SK-N-SH treated with all-trans-retinoic acid at 6 μM for 48 hours (cell line): ENCODE measurements around the gene FIBCD1.

Experiments
- ATAC-seq: fragments of 200-7000 bp; cut with Tn5 transposase; 3 replicates; pipeline ENCODE4 v1.9.1; 2020; ENCODE audit warnings: mild to moderate bottlenecking, moderate library complexity
- ARNTL ChIP-seq: fragments of 450-650 bp; formaldehyde crosslinking; IDR thresholded peaks from 2 replicates; pipeline ENCODE4 v1.5.0; 2020; ENCODE audit warnings: low read depth, mild to moderate bottlenecking, moderate library complexity, borderline replicate concordance
- BACH2 ChIP-seq: fragments of 250-450 bp; sonication (Bioruptor Pico); IDR thresholded peaks from 2 replicates; pipeline ENCODE4 v1.9.0; 2021; ENCODE audit warnings: mild to moderate bottlenecking, borderline replicate concordance
- CREB5 ChIP-seq: fragments of 250-450 bp; sonication (Bioruptor Pico); IDR thresholded peaks from 2 replicates; pipeline ENCODE4 v1.5.1; 2020; ENCODE audit warnings: low read depth, mild to moderate bottlenecking, moderate library complexity
- CSDC2 ChIP-seq: fragments of 250-450 bp; sonication (Bioruptor Pico); IDR thresholded peaks from 2 replicates; pipeline ENCODE4 v1.5.0; 2020; ENCODE audit warnings: mild to moderate bottlenecking, moderate library complexity
- CSRNP3 ChIP-seq: fragments of 250-450 bp; sonication (Bioruptor Pico); IDR thresholded peaks from 2 replicates; pipeline ENCODE4 v1.5.1; 2021; ENCODE audit warnings: mild to moderate bottlenecking, moderate library complexity
- ESRRG ChIP-seq: fragments of 250-450 bp; sonication (Bioruptor Pico); IDR thresholded peaks from 2 replicates; pipeline ENCODE4 v1.6.1; 2021; ENCODE audit warnings: mild to moderate bottlenecking
- GLIS3 ChIP-seq: fragments of 250-450 bp; sonication (Bioruptor Pico); IDR thresholded peaks from 2 replicates; pipeline ENCODE4 v1.5.0; 2020; ENCODE audit warnings: mild to moderate bottlenecking, moderate library complexity
- ISL1 ChIP-seq: fragments of 250-450 bp; sonication (Bioruptor Pico); IDR thresholded peaks from 2 replicates; pipeline ENCODE4 v2.1.2; 2022; ENCODE audit warnings: mild to moderate bottlenecking, moderate library complexity
- OSR1 ChIP-seq: fragments of 250-450 bp; sonication (Bioruptor Pico); IDR thresholded peaks from 2 replicates; pipeline ENCODE4 v1.8.0; 2022; ENCODE audit warnings: moderate library complexity, mild to moderate bottlenecking, inconsistent platforms
- PATZ1 ChIP-seq: fragments of 250-450 bp; sonication (Bioruptor Pico); IDR thresholded peaks from 2 replicates; pipeline ENCODE4 v1.8.0; 2020; ENCODE audit warnings: mild to moderate bottlenecking, moderate library complexity, borderline replicate concordance
- PPARA ChIP-seq: fragments of 250-450 bp; sonication (Bioruptor Pico); IDR thresholded peaks from 2 replicates; pipeline ENCODE4 v1.5.0; 2020; ENCODE audit warnings: mild to moderate bottlenecking, borderline replicate concordance
- RARB ChIP-seq: fragments of 250-450 bp; sonication (Bioruptor Pico); IDR thresholded peaks from 2 replicates; pipeline ENCODE4 v1.8.0; 2021; ENCODE audit warnings: mild to moderate bottlenecking, moderate library complexity
- SNAI2 ChIP-seq: fragments of 250-450 bp; sonication (Bioruptor Pico); IDR thresholded peaks from 2 replicates; pipeline ENCODE4 v1.5.0; 2020; ENCODE audit warnings: mild to moderate bottlenecking, moderate library complexity
- TCF4 ChIP-seq: fragments of 250-450 bp; sonication (Bioruptor Pico); IDR thresholded peaks from 2 replicates; pipeline ENCODE4 v1.8.0; 2021; ENCODE audit warnings: mild to moderate bottlenecking, moderate library complexity, borderline replicate concordance
- TOX ChIP-seq: fragments of 250-450 bp; sonication (Bioruptor Pico); IDR thresholded peaks from 2 replicates; pipeline ENCODE4 v1.8.0; 2021; ENCODE audit warnings: mild to moderate bottlenecking, moderate library complexity, borderline replicate concordance
- TSHZ2 ChIP-seq: fragments of 250-450 bp; sonication (Bioruptor Pico); IDR thresholded peaks from 2 replicates; pipeline ENCODE4 v1.5.0; 2020; ENCODE audit warnings: mild to moderate bottlenecking, moderate library complexity
- ZC3H10 ChIP-seq: fragments of 250-450 bp; sonication (Bioruptor Pico); IDR thresholded peaks from 2 replicates; pipeline ENCODE4 v1.5.1; 2021; ENCODE audit warnings: mild to moderate bottlenecking, moderate library complexity
- ZFP3 ChIP-seq: fragments of 250-450 bp; sonication (Bioruptor Pico); IDR thresholded peaks from 2 replicates; pipeline ENCODE4 v1.5.0; 2020; ENCODE audit warnings: mild to moderate bottlenecking, moderate library complexity
- ZFP30 ChIP-seq: fragments of 450-650 bp; formaldehyde crosslinking; IDR thresholded peaks from 2 replicates; pipeline ENCODE4 v1.5.0; 2022; ENCODE audit warnings: mild to moderate bottlenecking, moderate library complexity
- ZNF565 ChIP-seq: fragments of 450-650 bp; formaldehyde crosslinking; conservative IDR thresholded peaks from 2 replicates; pipeline ENCODE4 v1.5.0; 2020; ENCODE audit warnings: low read depth, mild to moderate bottlenecking, moderate library complexity
- ZNF70 ChIP-seq: fragments of 450-650 bp; formaldehyde crosslinking; IDR thresholded peaks from 2 replicates; pipeline ENCODE4 v1.5.0; 2020; ENCODE audit warnings: mild to moderate bottlenecking, moderate library complexity
- ZNF8 ChIP-seq: fragments of 450-650 bp; formaldehyde crosslinking; IDR thresholded peaks from 2 replicates; pipeline ENCODE4 v1.5.0; 2020; ENCODE audit warnings: mild to moderate bottlenecking, moderate library complexity

The FIBCD1 gene

GRCh38 chr9:130938652-130939404, at the start of gene FIBCD1:
Gene FIBCD1, minus strand, starts transcription at chr9:130939247. Its CDS starts 640 bp downstream, at chr9:130938607.
- no peak for TF ChIP-seq PPARA (CRISPR knock-in tag)
- no peak for TF ChIP-seq CSDC2
- TF ChIP-seq ISL1 (CRISPR knock-in tag) = no peak
- TF ChIP-seq CREB5 = no peak
- peak; percentile 20; the same call in 2 of the 3 replicates for ATAC-seq

- TF ChIP-seq ISL1 (CRISPR knock-in tag) (no peak), CSDC2 (no peak), ZC3H10 (CRISPR knock-in tag) (no peak), TOX (CRISPR knock-in tag) (no peak), ZNF70 (CRISPR knock-in tag) (no peak), SNAI2 (CRISPR knock-in tag) (no peak), ARNTL (CRISPR knock-in tag) (no peak), PPARA (CRISPR knock-in tag) (no peak), RARB (CRISPR knock-in tag) (no peak), GLIS3 (no peak), ZNF8 (no peak), BACH2 (CRISPR knock-in tag) (no peak)
- ATAC-seq = no peak
Observed at GRCh38 chr9:130988400-130988747, 49.3 kb upstream of the FIBCD1 start.

- TF ChIP-seq OSR1 (CRISPR knock-in tag) (no peak), ARNTL (CRISPR knock-in tag) (no peak), TCF4 (no peak), PATZ1 (CRISPR knock-in tag) (no peak), GLIS3 (no peak), CSDC2 (no peak), CSRNP3 (CRISPR knock-in tag) (no peak), SNAI2 (CRISPR knock-in tag) (no peak), TSHZ2 (CRISPR knock-in tag) (no peak), TOX (CRISPR knock-in tag) (no peak)
- ATAC-seq = no peak
Observed at GRCh38 chr9:130987738-130988399, 48.8 kb upstream of the FIBCD1 start.

GRCh38 chr9:130987054-130987453, 48.0 kb upstream of the FIBCD1 start:
- ATAC-seq = no peak
- no peak for TF ChIP-seq CSRNP3 (CRISPR knock-in tag)
- TF ChIP-seq ZNF565 (CRISPR knock-in tag) = no peak
- TF ChIP-seq GLIS3 = no peak
- TF ChIP-seq BACH2 (CRISPR knock-in tag) = no peak
- TF ChIP-seq ZFP3 (CRISPR knock-in tag) = no peak
- TF ChIP-seq ZNF70 (CRISPR knock-in tag) = no peak
- no peak for TF ChIP-seq ARNTL (CRISPR knock-in tag)
- TF ChIP-seq TSHZ2 (CRISPR knock-in tag) = no peak
- TF ChIP-seq TOX (CRISPR knock-in tag) = no peak
- no peak for TF ChIP-seq ZNF8
- TF ChIP-seq OSR1 (CRISPR knock-in tag) = no peak
- TF ChIP-seq PPARA (CRISPR knock-in tag) = no peak
- TF ChIP-seq ZFP30 (CRISPR knock-in tag) = no peak
- TF ChIP-seq RARB (CRISPR knock-in tag) = no peak
- TF ChIP-seq CSDC2 = no peak
- TF ChIP-seq ZC3H10 (CRISPR knock-in tag) = no peak
- TF ChIP-seq SNAI2 (CRISPR knock-in tag) = no peak
- TF ChIP-seq ESRRG (CRISPR knock-in tag) = no peak
